Gastroesophageal sphincter (tissue), 4 donors: ENCODE measurements around the gene GNB2. TPM values are rescaled to one million over a fixed set of nuclear protein-coding genes. Genes with fewer than 3 reads are reported as not detected.
A peak's percentile ranks its signal among the peaks of the same experiment; 100 is the strongest.
"Not testable (repeated sequence)": the region's sequence is repeated elsewhere in the genome, so short reads cannot be mapped to it uniquely, and the experiment has no call there.

Experiments
- ATAC-seq: fragments of 150-250 bp; one replicate; pipeline ENCODE4 v1.9.1; 2016; ENCODE audit warnings: mild to moderate bottlenecking, moderate library complexity
- H3K27ac ChIP-seq, 4 donors: fragments of 200-600 bp; sonication (generic) in 3 of 4; 1 replicate in 3 of 4; 2 replicates in 1 of 4; pipeline ENCODE4 v1.5.1; 2016 to 2019
- H3K27me3 ChIP-seq: fragments of 200-600 bp; sonication (generic); one replicate; pipeline ENCODE4 v1.5.1; 2019
- H3K36me3 ChIP-seq, 2 donors: fragments of 200-600 bp; sonication (generic); one replicate each; pipeline ENCODE4 v1.5.1; 2019; ENCODE audit warnings: control low read depth in 1 of 2
- H3K4me1 ChIP-seq, 3 donors: fragments of 200-600 bp; sonication (generic); 1 replicate in 2 of 3; 2 replicates in 1 of 3; pipeline ENCODE4 v1.5.1; 2016 to 2019; ENCODE audit warnings: control low read depth in 2 of 3
- H3K4me3 ChIP-seq, 2 donors: fragments of 200-600 bp; sonication (generic); one replicate each; pipeline ENCODE4 v1.5.1; 2019; ENCODE audit warnings: mild to moderate bottlenecking in 1 of 2, moderate library complexity in 1 of 2
- H3K9me3 ChIP-seq, 3 donors: fragments of 200-600 bp; sonication (generic); one replicate each; pipeline ENCODE4 v1.5.1; 2017 to 2019; ENCODE audit warnings: control low read depth in 2 of 3
- EP300 ChIP-seq: sonication (generic); formaldehyde crosslinking; IDR thresholded peaks from one replicate; pipeline ENCODE4 v1.6.1; 2017; ENCODE audit warnings: antibody characterized with exemption, mild to moderate bottlenecking
- POLR2A ChIP-seq, 2 donors: fragments of 450-650 bp; IDR thresholded peaks; one replicate each; pipeline ENCODE4 v1.6.1; 2017; ENCODE audit warnings: antibody characterized with exemption in 2 of 2, mild to moderate bottlenecking in 2 of 2, moderate library complexity in 1 of 2
- POLR2AphosphoS5 ChIP-seq: sonication (generic); formaldehyde crosslinking; IDR thresholded peaks from one replicate; pipeline ENCODE4 v1.6.1; 2017; ENCODE audit warnings: antibody characterized with exemption
- WGBS, 2 donors: methylation state at CpG; one replicate each; pipeline ENCODE4 v1.1.5; 2018; ENCODE audit warnings: low coverage in 1 of 2; 5-methylcytosine and 5-hydroxymethylcytosine counted together
- total RNA-seq, 4 donors: library from RNA; depleted of rRNA; stranded (reverse); fragments of >200 nt; gene quantifications; one replicate each; pipeline ENCODE4 v1.1.0, GENCODE V29; 2016
- TF ChIP-seq, protein P1 (sequence below), 4 experiments: fragments of 200-600 bp in 2 of 4; fragments of 450-650 bp in 2 of 4; sonication (generic) in 1 of 4; IDR thresholded peaks; one replicate each; pipeline ENCODE4 v1.5.1; 2017 to 2019; ENCODE audit warnings: antibody characterized with exemption in 4 of 4, mild to moderate bottlenecking in 2 of 4, moderate library complexity in 2 of 4

Gene GNB2
- total RNA-seq, 4 donors from 2014 or later: 124 to 217 (median 162) TPM

DNA sequence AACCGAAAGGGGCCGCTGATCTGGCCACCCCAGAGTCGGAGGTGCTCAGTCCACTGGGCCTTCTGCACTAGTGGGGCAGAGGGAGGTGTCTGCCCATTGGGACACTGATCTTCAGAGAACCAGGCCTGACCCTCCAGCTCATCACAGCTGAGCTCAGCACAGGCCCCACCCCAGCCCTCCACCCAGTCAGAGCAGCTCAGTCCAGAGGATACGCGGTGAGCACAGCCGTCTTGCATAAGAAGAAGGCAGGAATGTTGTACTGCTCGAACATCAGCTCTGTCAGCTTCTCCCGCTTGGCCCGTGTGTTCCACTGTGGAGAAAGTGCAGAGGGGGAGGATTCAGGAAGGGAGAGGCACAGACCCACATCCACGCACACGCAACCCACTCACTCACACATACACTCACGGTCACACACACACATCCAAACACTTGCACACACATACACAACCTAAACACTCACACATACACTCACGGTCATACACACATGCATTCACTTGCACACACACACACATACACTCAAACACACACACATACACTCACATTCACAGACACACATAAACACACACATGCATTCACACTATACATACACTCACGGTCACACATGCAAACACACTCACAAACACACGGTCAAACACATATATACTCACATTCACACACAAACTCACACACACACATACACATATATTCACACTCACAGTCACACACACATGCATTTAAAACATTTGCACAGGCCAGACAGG, 23.5 kb upstream of the GNB2 start:
- ATAC-seq: peak; percentile 22
- Histone ChIP-seq H3K27ac (no peak overlapping the region), H3K27me3 (peaks cover 93% of the 10 kb centered on the region), H3K4me3 (no peak overlapping the region), H3K4me1 (no peaks in the 10 kb centered on the region), H3K36me3 (no peaks in the 10 kb centered on the region), H3K9me3 (no peaks in the 10 kb centered on the region)
- TF ChIP-seq POLR2A (IDR thresholded peaks at IDR 0.05) (no peak), POLR2AphosphoS5 (no peak), EP300 (no peak)
- 69 to 83% methylated on average over 6 to 11 of the region's 15 CpGs for WGBS, 2 donors

DNA sequence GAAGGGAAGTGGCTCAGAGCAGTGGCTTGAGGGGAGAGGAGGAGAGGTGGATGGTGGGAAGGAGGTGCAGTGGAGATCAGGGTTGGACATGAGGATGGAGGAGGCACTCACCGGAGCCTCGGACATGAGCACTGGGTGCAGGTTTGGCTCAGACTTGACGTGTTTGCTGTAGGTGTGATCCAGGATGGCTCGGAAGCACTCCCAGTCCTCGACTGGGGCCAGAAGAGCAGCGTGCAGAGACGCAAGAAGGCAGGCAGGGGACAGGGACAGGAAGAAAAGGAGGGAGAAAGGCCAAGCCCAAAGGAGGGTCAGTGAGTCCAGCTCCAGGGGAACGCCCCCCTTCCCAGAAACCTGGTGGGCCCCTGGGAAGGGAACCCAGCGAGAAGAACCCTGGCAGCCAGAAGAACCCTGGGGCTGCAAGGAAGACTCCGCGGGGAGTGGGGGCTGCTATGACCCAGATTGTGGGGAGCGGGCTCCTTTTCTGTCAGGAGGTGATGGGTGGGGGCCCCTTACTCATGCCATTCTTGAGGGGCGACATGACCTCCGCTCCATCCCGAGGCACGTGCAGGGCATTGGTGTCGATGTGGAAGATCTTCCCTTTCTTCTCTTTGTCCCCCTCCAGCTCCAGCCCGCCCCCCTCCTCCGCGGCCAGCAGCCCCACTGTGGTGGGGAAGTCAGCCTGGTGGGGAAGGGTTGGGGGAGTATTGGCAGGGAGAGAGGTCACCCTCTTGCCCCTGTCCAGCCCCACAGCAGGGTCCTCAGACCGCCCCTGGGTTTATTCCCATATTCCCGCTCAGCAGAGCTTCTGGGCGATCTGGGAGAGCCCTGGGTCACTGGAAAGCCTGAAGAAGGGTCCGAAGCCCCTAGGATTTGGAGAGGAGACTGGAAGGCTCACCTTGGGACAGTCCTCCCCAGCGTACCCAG, 18.4 kb upstream of the GNB2 start:
- Histone ChIP-seq H3K27me3 (peaks cover 90% of the 10 kb centered on the region), H3K9me3 (peaks cover 0 to 5% (median 0%) of the 10 kb centered on the region in 3 donors), H3K27ac (no peak overlapping the region), H3K36me3 (no peaks in the 10 kb centered on the region), H3K4me3 (no peak overlapping the region), H3K4me1 (peaks cover 0 to 7% (median 0%) of the 10 kb centered on the region in 3 donors)
- 37 to 100% methylated on average over 1 to 11 of the region's 25 CpGs for WGBS, 2 donors
- TF ChIP-seq EP300: no peak
- TF ChIP-seq, protein P1, sequence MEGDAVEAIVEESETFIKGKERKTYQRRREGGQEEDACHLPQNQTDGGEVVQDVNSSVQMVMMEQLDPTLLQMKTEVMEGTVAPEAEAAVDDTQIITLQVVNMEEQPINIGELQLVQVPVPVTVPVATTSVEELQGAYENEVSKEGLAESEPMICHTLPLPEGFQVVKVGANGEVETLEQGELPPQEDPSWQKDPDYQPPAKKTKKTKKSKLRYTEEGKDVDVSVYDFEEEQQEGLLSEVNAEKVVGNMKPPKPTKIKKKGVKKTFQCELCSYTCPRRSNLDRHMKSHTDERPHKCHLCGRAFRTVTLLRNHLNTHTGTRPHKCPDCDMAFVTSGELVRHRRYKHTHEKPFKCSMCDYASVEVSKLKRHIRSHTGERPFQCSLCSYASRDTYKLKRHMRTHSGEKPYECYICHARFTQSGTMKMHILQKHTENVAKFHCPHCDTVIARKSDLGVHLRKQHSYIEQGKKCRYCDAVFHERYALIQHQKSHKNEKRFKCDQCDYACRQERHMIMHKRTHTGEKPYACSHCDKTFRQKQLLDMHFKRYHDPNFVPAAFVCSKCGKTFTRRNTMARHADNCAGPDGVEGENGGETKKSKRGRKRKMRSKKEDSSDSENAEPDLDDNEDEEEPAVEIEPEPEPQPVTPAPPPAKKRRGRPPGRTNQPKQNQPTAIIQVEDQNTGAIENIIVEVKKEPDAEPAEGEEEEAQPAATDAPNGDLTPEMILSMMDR (IDR thresholded peaks at IDR 0.05): no peak
- TF ChIP-seq POLR2AphosphoS5: no peak
- no peak for TF ChIP-seq POLR2A (IDR thresholded peaks at IDR 0.05)
- no peak for ATAC-seq

DNA sequence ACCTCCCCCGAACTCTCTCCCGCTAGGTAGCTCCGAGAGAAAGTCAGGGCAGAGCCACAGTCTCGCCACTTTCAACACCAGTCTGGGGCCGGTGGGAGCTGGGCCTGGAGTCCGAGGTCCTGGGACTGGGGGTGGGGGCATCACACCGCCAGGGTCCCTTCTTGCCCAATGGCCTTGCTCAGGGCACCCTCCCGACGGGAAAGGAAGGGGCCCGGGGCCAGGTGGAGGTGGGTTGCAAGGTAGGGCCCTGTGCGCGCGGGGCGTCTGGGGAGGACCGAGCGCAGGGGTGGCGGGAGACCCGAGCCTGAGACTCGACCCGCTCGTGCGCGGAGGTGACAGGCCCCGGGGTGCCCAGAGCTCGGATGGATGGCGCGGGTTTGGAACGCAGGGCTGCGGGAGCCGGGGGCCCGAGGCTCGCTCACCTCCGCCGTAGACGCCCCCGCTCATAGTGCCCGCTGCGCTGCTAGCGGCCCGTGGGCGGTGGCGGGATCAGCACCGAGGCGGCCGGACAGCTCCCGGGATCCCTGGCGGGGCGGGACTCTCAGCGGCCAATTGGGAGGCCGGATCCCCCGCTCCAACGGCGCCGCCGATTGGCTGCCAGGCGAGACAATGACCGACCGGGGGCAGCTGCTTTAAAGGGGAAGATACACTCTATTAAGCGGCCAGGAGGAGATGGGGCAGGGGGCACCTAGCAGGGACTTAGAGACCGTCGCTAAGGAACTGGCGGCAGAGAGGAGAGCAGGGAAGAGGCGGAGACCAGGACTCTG, 17.4 kb upstream of the GNB2 start, which contains the start of gene ACTL6B:
Gene ACTL6B, minus strand, starts transcription at position 541 of the 767 bp plus-strand sequence. Its CDS starts 94 bp downstream, at position 447.
- Histone ChIP-seq H3K4me3 (no peak within 1 kb of the TSS), H3K27me3 (peaks cover 92% of the 10 kb centered on the region)

DNA sequence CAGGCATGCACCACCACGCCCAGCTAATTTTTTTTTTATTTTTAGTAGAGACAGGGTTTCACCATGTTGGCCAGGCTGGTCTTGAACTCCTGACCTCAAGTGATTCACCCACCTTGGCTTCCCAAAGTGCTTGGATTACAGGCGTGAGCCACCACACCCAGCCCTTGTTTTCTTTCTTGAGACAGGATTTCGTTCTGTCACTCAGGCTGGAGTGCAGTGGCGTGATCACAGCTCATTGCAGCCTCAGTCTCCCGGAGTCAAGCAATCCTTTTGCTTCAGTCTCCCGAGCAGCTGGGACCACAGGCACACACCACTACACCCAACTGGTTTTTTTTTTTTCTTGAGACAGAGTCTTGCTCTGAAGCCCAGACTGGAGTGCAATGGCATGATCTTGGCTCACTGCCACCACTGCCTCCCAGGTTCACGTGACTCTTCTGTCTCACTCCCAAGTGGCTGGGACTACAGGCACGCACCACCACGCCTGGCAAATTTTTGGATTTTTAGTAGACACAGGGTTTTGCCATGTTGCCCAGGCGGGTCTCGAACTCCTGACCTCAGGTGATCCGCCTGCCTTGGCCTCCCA, 11.3 kb upstream of the GNB2 start:
- WGBS, 2 donors: 74 to 76% methylated on average over 6 to 7 of the region's 12 CpGs
- not testable (repeated sequence) for ATAC-seq, H3K4me1 ChIP-seq

More for the DNA sequence above, 17.4 kb upstream of the GNB2 start, which contains the start of gene ACTL6B:
- H3K27ac ChIP-seq: no peak within 1 kb of the TSS
- peaks cover 0 to 7% (median 0%) of the 10 kb centered on the region in 3 donors for H3K4me1 ChIP-seq
- ATAC-seq: peak; percentile 46
- no peaks in the 10 kb centered on the region for H3K36me3 ChIP-seq
- 17 to 31% methylated on average over 5 to 8 of the region's 63 CpGs for WGBS, 2 donors
- H3K9me3 ChIP-seq: peaks cover 0 to 5% (median 0%) of the 10 kb centered on the region in 3 donors
- no peak for TF ChIP-seq POLR2AphosphoS5
- no peak for TF ChIP-seq EP300
- TF ChIP-seq, protein P1 (IDR thresholded peaks at IDR 0.05): no peak
- no peak for TF ChIP-seq POLR2A (IDR thresholded peaks at IDR 0.05)

DNA sequence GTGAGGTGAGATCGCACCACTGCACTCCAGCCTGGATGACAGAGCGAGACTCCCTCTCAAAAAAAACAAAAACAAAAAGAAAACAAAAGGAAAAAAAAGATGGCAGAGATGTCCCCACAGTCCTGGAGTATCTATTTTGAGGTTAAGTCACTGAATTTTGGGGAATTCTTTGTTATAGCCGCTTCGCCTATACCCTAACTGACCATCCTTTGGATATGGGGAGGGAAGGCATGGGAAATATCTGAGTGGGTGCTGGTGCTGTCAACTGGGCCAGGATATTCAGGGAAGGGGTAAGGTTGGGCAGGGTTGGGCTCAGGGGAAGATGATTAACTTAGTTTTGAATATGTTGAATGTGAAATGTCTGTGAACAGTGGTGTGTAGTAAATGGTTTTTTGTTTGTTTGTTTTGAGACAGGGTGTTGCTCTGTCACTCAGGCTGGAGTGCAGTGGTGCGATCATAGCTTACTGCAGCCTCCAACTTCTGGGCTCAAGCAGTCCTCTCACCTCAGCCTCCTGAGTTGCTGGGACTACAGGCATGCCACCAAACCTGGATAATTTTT, 8.3 kb upstream of the GNB2 start:
- no peaks in the 10 kb centered on the region for H3K9me3 ChIP-seq
- ATAC-seq: no peak
- peaks cover 8% of the 10 kb centered on the region for H3K27me3 ChIP-seq
- no peaks in the 10 kb centered on the region for H3K36me3 ChIP-seq
- WGBS, 2 donors: 89 to 100% methylated on average over 2 to 4 of the region's 5 CpGs
- no peak overlapping the region for H3K4me3 ChIP-seq
- TF ChIP-seq POLR2A (IDR thresholded peaks at IDR 0.05) (no peak), POLR2AphosphoS5 (no peak), EP300 (no peak)
- TF ChIP-seq, protein P1 (IDR thresholded peaks at IDR 0.05): no peak
- no peak overlapping the region for H3K27ac ChIP-seq
- no peaks in the 10 kb centered on the region for H3K4me1 ChIP-seq

More for the DNA sequence above, 11.3 kb upstream of the GNB2 start:
- not testable (repeated sequence) for H3K27ac ChIP-seq, H3K36me3 ChIP-seq, H3K9me3 ChIP-seq, H3K4me3 ChIP-seq
- peaks cover 31% of the 10 kb centered on the region for H3K27me3 ChIP-seq
